Measurements from ENCODE around the gene ADAMTSL4. TPM values are rescaled to one million over a fixed set of nuclear protein-coding genes. Genes with fewer than 3 reads are reported as not detected.
A peak's percentile ranks its signal among the peaks of the same experiment; 100 is the strongest.

The ADAMTSL4 gene
- total RNA-seq, 2 donors from 2014 or later: 0.29 to 0.37 TPM

DNA sequence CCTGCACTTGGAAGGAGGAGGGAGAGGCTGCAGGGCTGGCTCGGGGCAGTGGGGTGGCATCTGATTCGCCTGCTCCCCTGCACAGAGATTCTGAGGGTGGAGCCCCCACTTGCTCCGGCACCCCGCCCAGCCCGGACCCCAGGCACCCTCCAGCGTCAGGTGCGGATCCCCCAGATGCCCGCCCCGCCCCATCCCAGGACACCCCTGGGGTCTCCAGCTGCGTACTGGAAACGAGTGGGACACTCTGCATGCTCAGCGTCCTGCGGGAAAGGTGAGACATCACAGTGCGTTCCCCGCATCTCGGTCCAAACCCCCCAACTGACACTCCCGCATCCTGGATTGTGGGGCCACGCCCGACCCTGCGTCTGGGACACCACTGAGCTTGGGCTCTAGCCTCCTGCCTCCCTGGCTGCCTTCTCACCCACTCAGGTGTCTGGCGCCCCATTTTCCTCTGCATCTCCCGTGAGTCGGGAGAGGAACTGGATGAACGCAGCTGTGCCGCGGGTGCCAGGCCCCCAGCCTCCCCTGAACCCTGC, 7.9 kb downstream of the ADAMTSL4 start:
- H3K4me1 Mint-ChIP-seq: peaks cover 16% of the 10 kb centered on the region
- ATAC-seq (replicated peaks): no peak
- H3K36me3 Mint-ChIP-seq (ENCODE audit: low read depth): peaks cover 14% of the 10 kb centered on the region
- no peaks in the 10 kb centered on the region for H3K27me3 Mint-ChIP-seq
- H3K27ac Mint-ChIP-seq: no peak overlapping the region
- no peaks in the 10 kb centered on the region for H3K9me3 Mint-ChIP-seq
- H3K4me3 Mint-ChIP-seq: no peak overlapping the region

DNA sequence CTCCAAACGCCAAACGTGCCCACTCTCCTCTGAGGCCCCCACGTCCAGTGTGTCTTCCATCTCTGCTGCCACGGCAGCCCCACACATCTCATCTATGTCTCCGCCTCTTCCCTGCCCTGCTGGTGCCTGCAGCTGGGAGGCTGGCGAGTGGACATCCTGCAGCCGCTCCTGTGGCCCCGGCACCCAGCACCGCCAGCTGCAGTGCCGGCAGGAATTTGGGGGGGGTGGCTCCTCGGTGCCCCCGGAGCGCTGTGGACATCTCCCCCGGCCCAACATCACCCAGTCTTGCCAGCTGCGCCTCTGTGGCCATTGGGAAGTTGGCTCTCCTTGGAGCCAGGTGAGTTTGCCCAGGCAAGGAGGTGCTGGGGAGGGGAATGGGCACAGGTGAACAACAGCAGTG, 8.6 kb downstream of the ADAMTSL4 start:
- ATAC-seq (replicated peaks): no peak
- no peak overlapping the region for H3K27ac Mint-ChIP-seq
- no peaks in the 10 kb centered on the region for H3K27me3 Mint-ChIP-seq
- H3K9me3 Mint-ChIP-seq: no peaks in the 10 kb centered on the region
- H3K4me3 Mint-ChIP-seq: no peak overlapping the region
- H3K36me3 Mint-ChIP-seq (ENCODE audit: low read depth): peaks cover 20% of the 10 kb centered on the region
- peaks cover 22% of the 10 kb centered on the region for H3K4me1 Mint-ChIP-seq

- Mint-ChIP-seq H3K27me3 (no peaks in the 10 kb centered on the region), H3K4me1 (peaks cover 27% of the 10 kb centered on the region), H3K36me3 (ENCODE audit: low read depth) (peaks cover 25% of the 10 kb centered on the region), H3K4me3 (no peak overlapping the region), H3K27ac (no peak overlapping the region), H3K9me3 (no peaks in the 10 kb centered on the region)
- ATAC-seq (replicated peaks): no peak
Observed at GRCh38 chr1:150558303-150558704, 9.1 kb downstream of the ADAMTSL4 start.

GRCh38 chr1:150558761-150559655, 9.8 kb downstream of the ADAMTSL4 start:
- H3K4me3 Mint-ChIP-seq: no peak overlapping the region
- H3K27ac Mint-ChIP-seq: no peak overlapping the region

GRCh38 chr1:150559656-150560010, 10.4 kb downstream of the ADAMTSL4 start:
- no peaks in the 10 kb centered on the region for H3K9me3 Mint-ChIP-seq
- peak overlapping the region; percentile 95 for H3K27ac Mint-ChIP-seq
- peaks cover 37% of the 10 kb centered on the region for H3K4me1 Mint-ChIP-seq
- H3K4me3 Mint-ChIP-seq: peak overlapping the region; percentile 98
- H3K27me3 Mint-ChIP-seq: no peaks in the 10 kb centered on the region
- H3K36me3 Mint-ChIP-seq (ENCODE audit: low read depth): peaks cover 37% of the 10 kb centered on the region
- no peak for ATAC-seq (replicated peaks)

More at GRCh38 chr1:150558761-150559655, 9.8 kb downstream of the ADAMTSL4 start:
- Mint-ChIP-seq H3K9me3 (no peaks in the 10 kb centered on the region), H3K36me3 (ENCODE audit: low read depth) (peaks cover 32% of the 10 kb centered on the region), H3K27me3 (no peaks in the 10 kb centered on the region), H3K4me1 (peaks cover 34% of the 10 kb centered on the region)
- ATAC-seq (replicated peaks): no peak

DNA sequence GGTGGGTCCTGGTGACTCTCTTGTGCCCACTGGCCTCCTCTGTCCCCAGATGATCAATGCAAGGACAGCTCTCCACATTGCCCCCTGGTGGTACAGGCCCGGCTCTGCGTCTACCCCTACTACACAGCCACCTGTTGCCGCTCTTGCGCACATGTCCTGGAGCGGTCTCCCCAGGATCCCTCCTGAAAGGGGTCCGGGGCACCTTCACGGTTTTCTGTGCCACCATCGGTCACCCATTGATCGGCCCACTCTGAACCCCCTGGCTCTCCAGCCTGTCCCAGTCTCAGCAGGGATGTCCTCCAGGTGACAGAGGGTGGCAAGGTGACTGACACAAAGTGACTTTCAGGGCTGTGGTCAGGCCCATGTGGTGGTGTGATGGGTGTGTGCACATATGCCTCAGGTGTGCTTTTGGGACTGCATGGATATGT, 10.8 kb downstream of the ADAMTSL4 start:
- H3K36me3 Mint-ChIP-seq (ENCODE audit: low read depth): peaks cover 37% of the 10 kb centered on the region
- no peak for ATAC-seq (replicated peaks)
- no peaks in the 10 kb centered on the region for H3K27me3 Mint-ChIP-seq
- no peaks in the 10 kb centered on the region for H3K9me3 Mint-ChIP-seq
- peaks cover 41% of the 10 kb centered on the region for H3K4me1 Mint-ChIP-seq
- peak overlapping the region; percentile 98 for H3K4me3 Mint-ChIP-seq
- peak overlapping the region; percentile 95 for H3K27ac Mint-ChIP-seq

GRCh38 chr1:150560576-150561253, 11.5 kb downstream of the ADAMTSL4 start:
- ATAC-seq (replicated peaks): peak; percentile 41
- Mint-ChIP-seq H3K4me1 (peaks cover 39% of the 10 kb centered on the region), H3K36me3 (ENCODE audit: low read depth) (peaks cover 38% of the 10 kb centered on the region), H3K9me3 (no peaks in the 10 kb centered on the region), H3K4me3 (peak overlapping the region; percentile 98), H3K27me3 (no peaks in the 10 kb centered on the region), H3K27ac (peak overlapping the region; percentile 95)

DNA sequence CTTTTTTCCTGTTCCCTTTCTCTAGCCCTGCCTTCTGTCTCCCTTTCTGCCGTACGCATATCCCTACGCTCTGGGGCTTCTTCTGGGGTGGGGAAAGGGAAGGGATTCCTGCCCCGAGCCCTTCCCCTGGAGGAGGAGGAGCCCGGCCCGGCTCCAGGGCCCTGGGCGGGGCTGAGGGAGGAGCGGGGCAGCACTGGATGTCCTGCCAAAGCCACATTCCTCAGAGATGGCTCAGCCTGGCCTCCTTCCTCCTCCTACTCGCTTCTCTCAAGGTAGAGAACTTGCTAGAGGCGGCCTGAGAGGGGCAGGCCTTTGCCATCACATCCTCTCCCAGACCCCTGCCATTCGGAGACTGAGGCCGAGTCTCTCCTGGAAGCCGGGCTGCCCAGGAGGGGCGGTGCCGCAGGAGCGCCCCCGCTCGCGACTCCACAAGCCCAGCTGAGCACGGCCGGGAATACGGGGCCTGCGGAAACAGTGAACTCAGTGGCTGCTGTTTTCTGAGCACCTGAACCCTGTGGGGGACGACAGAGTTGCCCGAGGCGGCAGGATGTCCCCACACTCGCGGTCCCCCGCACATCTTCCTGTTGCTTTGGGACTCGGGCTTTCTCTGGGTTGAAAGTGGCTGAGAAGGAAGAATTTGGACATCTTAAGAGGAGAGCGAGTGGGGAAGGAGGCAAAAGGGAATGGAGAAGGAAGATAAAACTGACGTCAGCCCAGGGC, 12.2 kb downstream of the ADAMTSL4 start:
- Mint-ChIP-seq H3K4me3 (peak overlapping the region; percentile 98), H3K27ac (peak overlapping the region; percentile 95), H3K36me3 (ENCODE audit: low read depth) (peaks cover 45% of the 10 kb centered on the region), H3K27me3 (no peaks in the 10 kb centered on the region), H3K9me3 (no peaks in the 10 kb centered on the region), H3K4me1 (peaks cover 38% of the 10 kb centered on the region)
- peak; percentile 51 for ATAC-seq (replicated peaks)

- peak overlapping the region; percentile 98 for H3K4me3 Mint-ChIP-seq
- peaks cover 39% of the 10 kb centered on the region for H3K4me1 Mint-ChIP-seq
- H3K9me3 Mint-ChIP-seq: no peaks in the 10 kb centered on the region
- H3K27me3 Mint-ChIP-seq: no peaks in the 10 kb centered on the region
- peak overlapping the region; percentile 95 for H3K27ac Mint-ChIP-seq
- ATAC-seq (replicated peaks): peak; percentile 60
- H3K36me3 Mint-ChIP-seq (ENCODE audit: low read depth): peaks cover 51% of the 10 kb centered on the region
Observed at GRCh38 chr1:150561974-150562445, 12.8 kb downstream of the ADAMTSL4 start.

GRCh38 chr1:150562446-150563339, 13.5 kb downstream of the ADAMTSL4 start:
- Mint-ChIP-seq H3K4me3 (peak overlapping the region; percentile 98), H3K4me1 (peaks cover 45% of the 10 kb centered on the region), H3K27ac (peak overlapping the region; percentile 95), H3K9me3 (no peaks in the 10 kb centered on the region), H3K27me3 (no peaks in the 10 kb centered on the region), H3K36me3 (ENCODE audit: low read depth) (peaks cover 58% of the 10 kb centered on the region)
- peak; percentile 42 for ATAC-seq (replicated peaks)

DNA sequence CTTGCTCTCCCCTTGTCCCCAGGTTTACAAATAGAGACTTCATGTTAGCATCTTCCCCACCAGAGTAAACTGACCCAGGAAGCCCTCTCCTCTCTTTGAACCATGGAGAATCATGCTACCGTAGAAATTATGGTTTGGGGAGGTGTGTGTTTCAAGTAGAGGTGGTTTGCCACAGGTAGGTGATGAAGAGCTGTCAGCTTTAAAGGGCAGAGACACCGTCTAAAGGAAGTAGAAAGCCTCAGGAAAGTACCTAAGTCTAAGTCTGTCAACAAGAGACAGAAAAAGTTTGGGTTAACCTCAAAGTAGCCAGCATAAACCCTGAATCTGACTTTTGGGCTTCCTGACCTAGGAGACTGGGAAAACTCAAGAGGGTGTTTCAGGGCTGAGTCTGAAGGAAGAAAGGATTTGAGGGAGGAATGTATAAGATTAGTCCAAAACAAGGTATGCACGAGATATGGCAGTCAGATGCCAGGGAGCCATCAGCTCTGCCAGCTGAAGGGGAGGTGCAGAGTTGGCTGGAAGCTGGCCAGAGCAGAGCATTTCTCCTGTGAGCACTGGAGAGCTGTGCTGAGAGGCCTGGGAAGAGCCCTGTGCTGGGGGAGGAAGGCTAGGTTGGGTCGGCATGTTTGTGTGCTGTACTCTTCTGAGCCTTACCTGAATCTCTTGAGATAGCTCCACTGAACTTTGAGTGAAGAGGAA, 14.3 kb downstream of the ADAMTSL4 start:
- Mint-ChIP-seq H3K36me3 (ENCODE audit: low read depth) (peaks cover 64% of the 10 kb centered on the region), H3K4me1 (peaks cover 53% of the 10 kb centered on the region), H3K4me3 (peak overlapping the region; percentile 98), H3K9me3 (no peaks in the 10 kb centered on the region), H3K27me3 (no peaks in the 10 kb centered on the region), H3K27ac (peak overlapping the region; percentile 95)
- peak; percentile 45 for ATAC-seq (replicated peaks)

DNA sequence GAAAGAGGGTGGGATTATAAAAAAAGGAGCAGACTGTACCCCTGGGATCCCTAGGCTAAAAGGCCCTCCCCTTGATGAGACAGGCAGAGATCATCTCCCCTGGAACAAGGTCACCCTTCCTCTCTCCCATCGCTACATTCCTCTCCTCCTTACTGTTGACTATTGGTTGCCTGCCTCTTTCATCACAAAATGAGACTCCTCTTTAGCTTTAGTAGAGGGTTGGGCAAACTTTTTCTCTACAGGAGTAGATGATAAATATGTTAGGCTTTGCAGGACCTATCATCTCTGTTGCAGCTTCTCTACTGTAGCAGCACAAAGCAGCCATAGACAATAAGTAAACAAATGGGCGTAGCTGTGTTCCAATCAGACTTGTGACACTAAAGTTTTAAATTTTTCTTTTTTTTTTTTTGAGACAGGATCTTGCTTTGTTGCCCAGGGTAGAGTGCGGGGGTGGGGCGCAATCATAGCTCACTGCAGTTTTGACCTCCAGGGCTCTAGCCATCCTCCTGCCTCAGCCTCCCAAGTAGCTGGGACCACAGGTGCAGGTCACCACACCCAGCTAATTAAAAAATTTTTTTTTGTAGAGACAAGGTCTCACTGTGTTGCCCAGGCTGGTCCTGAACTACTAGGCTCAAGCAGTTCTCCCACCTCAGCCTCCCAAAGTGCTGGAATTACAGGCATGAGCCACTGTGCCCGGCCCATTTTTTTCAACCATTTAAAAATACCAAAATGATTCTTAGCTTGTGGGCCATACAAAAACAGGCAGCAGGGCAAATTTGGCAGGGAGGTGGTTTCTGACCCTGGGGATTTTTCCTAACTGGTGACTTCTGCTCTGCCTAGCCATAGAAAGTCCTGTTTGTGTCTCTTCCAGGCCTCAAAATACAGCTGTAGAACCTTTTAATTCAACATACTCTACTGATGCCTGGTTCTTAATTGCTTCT, 15.1 kb downstream of the ADAMTSL4 start:
- Mint-ChIP-seq H3K36me3 (ENCODE audit: low read depth) (peaks cover 66% of the 10 kb centered on the region), H3K27ac (peak overlapping the region; percentile 95), H3K4me3 (peak overlapping the region; percentile 98), H3K9me3 (no peaks in the 10 kb centered on the region), H3K27me3 (no peaks in the 10 kb centered on the region), H3K4me1 (peaks cover 59% of the 10 kb centered on the region)
- ATAC-seq (replicated peaks): no peak
